NT2/D1 (cell line): ENCODE measurements around the gene NPTXR.

Source experiments
- DNase-seq: peaks from one replicate; pipeline ENCODE4 v3.0.0-alpha.2; 2011; ENCODE audit warnings: low read depth, low spot score
- H3K27me3 ChIP-seq: 2 replicates; pipeline ENCODE4 v1.6.0; 2011; ENCODE audit warnings: mild to moderate bottlenecking; ENCODE audit not compliant: insufficient read length, insufficient read depth
- H3K36me3 ChIP-seq: 2 replicates; pipeline ENCODE4 v1.6.1; 2011; ENCODE audit warnings: mild to moderate bottlenecking, low read length, mixed read lengths; ENCODE audit not compliant: insufficient read depth, insufficient read length
- H3K4me1 ChIP-seq: 2 replicates; pipeline ENCODE4 v1.5.1; 2011; ENCODE audit not compliant: insufficient read depth, insufficient read length
- H3K4me3 ChIP-seq: 2 replicates; pipeline ENCODE4 v1.5.1; 2011; ENCODE audit warnings: low read depth; ENCODE audit not compliant: insufficient read length
- H3K9ac ChIP-seq: 2 replicates; pipeline ENCODE4 v1.6.0; 2011; ENCODE audit warnings: low read depth; ENCODE audit not compliant: insufficient read length
- H3K9me3 ChIP-seq: 2 replicates; pipeline ENCODE4 v1.5.1; 2011; ENCODE audit warnings: mild to moderate bottlenecking, low read length; ENCODE audit not compliant: insufficient read depth
- SUZ12 ChIP-seq: IDR thresholded peaks from 2 replicates; pipeline ENCODE4 v1.6.1; 2011; ENCODE audit not compliant: insufficient read length, insufficient read depth; ENCODE audit errors: extremely low read depth
- YY1 ChIP-seq: IDR thresholded peaks from 2 replicates; pipeline ENCODE4 v1.6.1; 2011; ENCODE audit not compliant: insufficient read length, insufficient read depth
- ZNF274 ChIP-seq: IDR thresholded peaks from 2 replicates; pipeline ENCODE4 v1.6.1; 2011; ENCODE audit warnings: mild to moderate bottlenecking, low read depth, low read length

NPTXR gene

DNA sequence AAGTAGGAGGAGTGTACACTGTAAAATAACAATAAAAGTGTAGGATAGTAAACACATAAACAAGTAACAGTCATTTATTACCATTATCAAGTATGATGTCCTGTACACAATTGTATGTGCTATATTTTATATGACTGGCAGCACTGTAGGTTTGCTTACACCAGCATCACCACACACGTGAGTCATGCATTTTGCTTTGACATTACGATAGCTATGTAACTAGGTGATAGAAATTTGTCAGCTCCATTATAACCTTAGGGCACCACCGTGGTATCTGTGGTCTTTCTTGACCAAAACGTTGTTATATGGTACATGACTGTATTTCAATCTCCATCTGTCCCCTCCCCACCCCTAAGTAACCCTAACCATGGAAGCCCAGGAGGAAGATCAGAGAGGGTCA is 51.0 kb downstream of the NPTXR start:
- TF ChIP-seq ZNF274 (no peak), YY1 (no peak), SUZ12 (no peak)
- Histone ChIP-seq H3K4me1 (no peaks in the 10 kb centered on the region), H3K27me3 (no peaks in the 10 kb centered on the region), H3K36me3 (peaks cover 12% of the 10 kb centered on the region), H3K9me3 (no peaks in the 10 kb centered on the region), H3K4me3 (no peak overlapping the region), H3K9ac (no peak overlapping the region)
- no peak for DNase-seq

DNA sequence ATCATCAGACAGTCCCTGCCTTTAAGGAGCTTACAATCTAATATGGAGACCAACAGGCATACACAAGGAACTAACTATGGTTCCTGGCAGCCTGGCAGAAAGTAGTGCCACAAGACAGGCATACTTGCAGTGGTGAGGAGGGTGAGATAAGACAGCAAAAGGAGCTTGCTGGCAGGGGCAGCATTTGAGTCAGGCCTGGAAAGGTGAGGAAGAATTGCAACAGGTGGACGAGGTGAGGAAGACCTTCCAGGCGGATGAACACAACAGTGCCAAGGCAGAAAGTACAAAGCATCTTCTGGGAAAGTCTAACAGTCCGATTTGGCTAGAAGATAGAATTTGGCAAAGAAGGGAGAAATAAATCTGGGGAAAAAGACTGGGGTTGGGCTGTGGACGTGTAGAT is 54.2 kb downstream of the NPTXR start:
- Histone ChIP-seq H3K27me3 (no peaks in the 10 kb centered on the region), H3K4me1 (no peaks in the 10 kb centered on the region), H3K9ac (no peak overlapping the region), H3K36me3 (peaks cover 16% of the 10 kb centered on the region), H3K4me3 (no peak overlapping the region), H3K9me3 (no peaks in the 10 kb centered on the region)
- DNase-seq: no peak
- TF ChIP-seq YY1 (no peak), SUZ12 (no peak), ZNF274 (no peak)

DNA sequence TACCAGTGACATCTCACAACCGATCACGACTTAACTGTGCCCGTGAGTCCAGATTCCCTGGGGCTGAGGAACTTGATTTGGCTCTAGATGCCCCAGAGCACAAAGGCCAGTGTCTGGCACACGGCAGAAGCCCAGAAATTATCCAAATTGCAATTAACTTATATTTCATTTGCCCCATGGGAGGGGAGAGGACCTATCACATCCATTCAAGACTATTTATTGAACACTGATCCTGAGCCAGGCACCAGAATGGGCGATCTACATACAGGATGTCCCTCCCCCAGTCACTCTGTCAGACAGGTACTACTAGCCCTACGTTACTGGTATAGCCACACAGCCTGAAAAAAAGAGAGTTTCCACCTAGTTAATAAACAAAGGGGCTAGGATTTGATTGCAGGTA is 55.0 kb downstream of the NPTXR start:
- H3K9ac ChIP-seq: no peak overlapping the region
- H3K4me1 ChIP-seq: no peaks in the 10 kb centered on the region
- H3K36me3 ChIP-seq: peaks cover 16% of the 10 kb centered on the region
- no peaks in the 10 kb centered on the region for H3K27me3 ChIP-seq
- H3K9me3 ChIP-seq: no peaks in the 10 kb centered on the region
- H3K4me3 ChIP-seq: no peak overlapping the region
- no peak for DNase-seq
- no peak for TF ChIP-seq SUZ12
- TF ChIP-seq ZNF274: no peak
- TF ChIP-seq YY1: no peak

DNA sequence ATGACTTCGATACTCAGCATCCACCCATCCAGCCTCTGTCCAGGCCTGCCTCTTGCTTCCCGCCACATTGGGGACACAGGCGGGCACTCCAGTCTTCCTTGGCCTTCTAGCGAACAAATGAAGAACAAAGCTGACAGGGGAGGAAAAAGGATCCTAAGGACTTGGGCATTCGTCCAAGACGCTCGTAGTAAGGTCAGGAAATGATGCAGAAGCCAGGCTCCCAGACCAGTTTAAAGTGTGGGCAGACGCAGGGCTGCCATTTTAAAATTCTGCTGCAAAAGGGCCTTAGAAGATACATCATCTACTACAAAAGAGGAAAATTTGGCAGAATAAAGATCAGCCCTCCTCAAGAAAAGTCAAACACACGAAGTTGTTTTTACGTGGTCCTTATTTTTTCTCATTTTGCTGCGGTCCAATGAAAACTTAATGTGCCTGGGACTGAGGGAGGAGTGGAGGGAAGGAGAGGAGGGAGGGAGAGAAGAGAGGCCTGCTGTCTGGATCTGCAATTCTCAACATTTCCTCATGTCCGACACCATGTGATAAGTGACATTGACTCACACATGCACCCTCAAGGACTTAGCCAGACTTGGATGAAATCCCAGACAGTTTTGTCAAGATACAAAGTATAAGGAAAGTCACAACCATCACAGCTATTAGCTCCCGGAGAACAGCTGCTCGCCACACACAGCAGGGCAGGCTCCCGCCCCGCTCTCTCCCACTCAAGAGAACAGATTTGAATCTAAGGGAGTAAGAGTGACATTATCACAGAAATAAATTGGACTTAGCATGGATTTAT is 55.6 kb downstream of the NPTXR start:
- TF ChIP-seq YY1 (no peak), ZNF274 (no peak), SUZ12 (no peak)
- Histone ChIP-seq H3K4me1 (peaks cover 3% of the 10 kb centered on the region), H3K9me3 (no peaks in the 10 kb centered on the region), H3K36me3 (peaks cover 16% of the 10 kb centered on the region), H3K9ac (no peak overlapping the region), H3K27me3 (no peaks in the 10 kb centered on the region), H3K4me3 (no peak overlapping the region)
- DNase-seq: no peak

DNA sequence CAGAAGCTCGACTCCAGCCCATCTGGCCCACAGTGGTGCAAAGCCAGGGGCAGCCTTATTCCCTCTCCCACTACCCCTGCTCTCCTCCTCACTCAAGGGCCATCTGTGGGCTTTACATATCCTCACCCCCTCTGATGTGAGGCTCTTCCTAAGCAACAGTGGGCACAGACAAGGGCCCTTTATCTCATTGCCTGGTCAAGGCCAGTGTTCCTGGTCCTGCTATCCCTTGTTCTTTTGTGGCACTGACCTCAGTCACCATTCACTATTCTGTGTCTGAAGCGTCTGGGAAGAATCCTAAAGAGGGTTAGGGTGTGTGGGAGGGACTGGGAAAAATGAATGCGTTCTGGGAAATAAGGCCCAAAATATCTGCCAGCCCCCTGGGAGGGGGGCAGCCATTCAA is 57.2 kb downstream of the NPTXR start:
- DNase-seq: no peak

DNA sequence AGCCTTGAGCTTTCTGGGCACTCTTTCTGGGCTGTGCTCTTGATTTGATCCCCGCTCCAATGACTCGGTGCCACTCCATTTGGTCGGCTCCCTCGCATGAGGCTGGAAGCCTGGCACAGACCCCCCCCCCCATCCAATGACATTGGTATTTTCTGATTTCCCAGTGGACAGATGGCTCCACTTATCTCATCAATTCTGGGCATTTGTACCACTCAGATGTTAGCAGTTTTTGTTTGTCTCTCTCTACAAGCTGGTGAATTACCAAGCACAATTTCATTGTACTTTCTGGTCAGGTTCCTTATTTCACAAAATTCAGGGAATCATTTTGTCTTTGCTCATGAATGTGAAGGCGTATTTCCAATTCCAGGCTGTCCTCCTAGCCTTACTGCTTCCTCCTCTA is 59.0 kb downstream of the NPTXR start:
- no peak overlapping the region for H3K4me3 ChIP-seq
- no peak for DNase-seq
- no peak overlapping the region for H3K9ac ChIP-seq
- peaks cover 3% of the 10 kb centered on the region for H3K4me1 ChIP-seq
- H3K27me3 ChIP-seq: no peaks in the 10 kb centered on the region
- H3K9me3 ChIP-seq: no peaks in the 10 kb centered on the region
- no peak for TF ChIP-seq SUZ12
- no peak for TF ChIP-seq YY1
- no peak for TF ChIP-seq ZNF274
- peaks cover 27% of the 10 kb centered on the region for H3K36me3 ChIP-seq

More for the DNA sequence above, 57.2 kb downstream of the NPTXR start:
- Histone ChIP-seq H3K4me3 (no peak overlapping the region), H3K9ac (no peak overlapping the region), H3K4me1 (peaks cover 3% of the 10 kb centered on the region), H3K9me3 (no peaks in the 10 kb centered on the region), H3K27me3 (no peaks in the 10 kb centered on the region), H3K36me3 (peaks cover 19% of the 10 kb centered on the region)
- TF ChIP-seq YY1 (no peak), SUZ12 (no peak), ZNF274 (no peak)

DNA sequence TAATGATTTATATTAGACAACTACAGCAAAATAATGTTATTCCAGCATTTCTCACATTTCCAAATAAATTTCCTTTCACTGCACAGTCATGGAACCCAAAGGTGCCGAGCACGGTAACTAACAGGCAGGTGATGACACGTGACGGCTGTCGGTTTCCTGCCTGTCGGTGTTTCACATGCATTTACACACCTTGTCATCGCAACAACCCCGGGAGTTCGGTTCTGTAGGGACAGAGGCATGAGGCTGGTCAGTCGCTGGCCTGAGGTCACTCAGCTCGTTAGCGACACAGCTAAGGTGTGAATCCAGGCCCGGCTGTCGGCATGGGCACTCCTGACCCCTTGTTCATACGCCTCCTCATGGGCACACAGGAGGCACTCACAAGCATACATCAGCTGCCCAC is 59.8 kb downstream of the NPTXR start:
- no peak for DNase-seq
- Histone ChIP-seq H3K4me1 (peaks cover 3% of the 10 kb centered on the region), H3K9ac (no peak overlapping the region), H3K27me3 (no peaks in the 10 kb centered on the region), H3K4me3 (no peak overlapping the region), H3K9me3 (no peaks in the 10 kb centered on the region), H3K36me3 (peaks cover 29% of the 10 kb centered on the region)
- TF ChIP-seq SUZ12 (no peak), ZNF274 (no peak), YY1 (no peak)
